Activated naive CD4-positive, alpha-beta T cell treated with Interleukin-2 at 50 U/mL for 16 hours (primary cell): Measurements from ENCODE around the gene FAHD2A.
"Not testable (repeated sequence)": the region's sequence is repeated elsewhere in the genome, so short reads cannot be mapped to it uniquely, and the experiment has no call there.

Experiments
- DNase-seq: peaks from one replicate; pipeline ENCODE4 v3.0.0-alpha.2; 2020

Gene FAHD2A

GRCh38 chr2:95376311-95377215 lies 25.9 kb upstream of the FAHD2A start:
- no peak for DNase-seq

GRCh38 chr2:95377216-95378123 lies 25.0 kb upstream of the FAHD2A start:
- no peak for DNase-seq

- not testable (repeated sequence) for DNase-seq
Measured at GRCh38 chr2:95378281-95378680, 24.2 kb upstream of the FAHD2A start.

- no peak for DNase-seq
Measured at GRCh38 chr2:95379371-95379831, 23.1 kb upstream of the FAHD2A start.

- DNase-seq, result no peak
Measured at GRCh38 chr2:95380280-95380679, 22.2 kb upstream of the FAHD2A start.

- no peak for DNase-seq
Measured at GRCh38 chr2:95380731-95381130, 21.8 kb upstream of the FAHD2A start.

GRCh38 chr2:95381212-95382191 lies 21.0 kb upstream of the FAHD2A start:
- DNase-seq, result no peak

- DNase-seq, result no peak
Measured at GRCh38 chr2:95382192-95382591, 20.3 kb upstream of the FAHD2A start.

- DNase-seq, result no peak
Measured at GRCh38 chr2:95382686-95383634, 19.5 kb upstream of the FAHD2A start.

- DNase-seq, result no peak
Measured at GRCh38 chr2:95383635-95384027, 18.9 kb upstream of the FAHD2A start.

- no peak for DNase-seq
Measured at GRCh38 chr2:95384854-95385569, 17.5 kb upstream of the FAHD2A start.

- no peak for DNase-seq
Measured at GRCh38 chr2:95385570-95385984, 16.9 kb upstream of the FAHD2A start.

- DNase-seq, result no peak
Measured at GRCh38 chr2:95386031-95386430, 16.5 kb upstream of the FAHD2A start.

GRCh38 chr2:95387358-95387757 lies 15.2 kb upstream of the FAHD2A start:
- no peak for DNase-seq

GRCh38 chr2:95388091-95388692 lies 14.3 kb upstream of the FAHD2A start:
- no peak for DNase-seq

GRCh38 chr2:95388856-95389244 lies 13.7 kb upstream of the FAHD2A start:
- no peak for DNase-seq

- peak; percentile 46 for DNase-seq
Measured at GRCh38 chr2:95389245-95390119, 13.0 kb upstream of the FAHD2A start.

GRCh38 chr2:95390272-95390880 lies 12.1 kb upstream of the FAHD2A start:
- no peak for DNase-seq
